ENCODE results near the gene ADGRD2. TPM values are rescaled to one million over a fixed set of nuclear protein-coding genes. Genes with fewer than 3 reads are reported as not detected.
"Not testable (repeated sequence)": the region's sequence is repeated elsewhere in the genome, so short reads cannot be mapped to it uniquely, and the experiment has no call there.

The ADGRD2 gene
- total and polyA plus RNA-seq, 2 donors, result not detected

DNA sequence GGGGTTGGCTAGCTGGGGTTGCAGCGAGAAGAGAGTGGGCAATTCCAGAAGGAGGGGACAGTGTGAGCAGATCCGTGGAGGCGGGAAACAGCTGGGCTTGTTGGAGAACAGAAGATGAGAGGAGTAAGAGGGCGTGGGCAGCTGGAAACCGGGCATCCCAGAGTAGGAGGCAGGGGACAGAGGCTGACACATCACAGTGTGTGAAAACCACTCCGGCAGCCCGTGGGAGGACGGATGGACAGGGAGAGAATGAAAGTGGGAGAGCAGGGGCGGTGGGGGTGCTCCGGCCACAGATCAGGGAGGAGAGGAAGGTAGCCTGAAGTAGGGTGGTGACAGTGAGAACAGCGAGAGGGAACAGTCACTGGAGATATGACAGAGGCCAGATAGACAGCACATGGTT, 26.7 kb upstream of the ADGRD2 start:
- no peak overlapping the region for H3K27ac ChIP-seq (ENCODE audit: low read depth)
- WGBS, result 45% methylated on average over 11 of the region's 11 CpGs

DNA sequence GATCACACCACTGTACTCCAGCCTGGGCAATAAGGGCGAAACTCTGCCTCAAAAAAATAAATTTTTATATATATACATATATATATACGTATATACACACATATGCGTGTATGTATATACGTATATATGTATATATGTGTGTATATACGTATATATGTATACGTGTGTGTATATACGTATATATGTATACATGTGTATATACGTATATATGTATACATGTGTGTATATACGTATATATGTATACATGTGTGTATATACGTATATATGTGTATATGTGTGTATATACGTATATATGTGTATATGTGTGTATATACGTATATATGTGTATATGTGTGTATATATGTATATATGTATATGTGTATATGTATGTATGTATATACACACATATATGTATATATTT, 24.5 kb upstream of the ADGRD2 start:
- 75% methylated on average over 12 of the region's 12 CpGs for WGBS
- not testable (repeated sequence) for H3K4me3 ChIP-seq (ENCODE audit: low read depth, low read length); DNase-seq (ENCODE audit: extremely low spot score); H3K4me1 ChIP-seq (ENCODE audit: insufficient read depth); H3K36me3 ChIP-seq (ENCODE audit: insufficient read depth); H3K27ac ChIP-seq (ENCODE audit: low read depth)

More for the DNA sequence above, 26.7 kb upstream of the ADGRD2 start:
- Histone ChIP-seq H3K4me3 (ENCODE audit: low read depth, low read length) (no peak overlapping the region), H3K4me1 (ENCODE audit: insufficient read depth) (no peaks in the 10 kb centered on the region), H3K36me3 (ENCODE audit: insufficient read depth) (no peaks in the 10 kb centered on the region)
- DNase-seq (ENCODE audit: extremely low spot score), result no peak

DNA sequence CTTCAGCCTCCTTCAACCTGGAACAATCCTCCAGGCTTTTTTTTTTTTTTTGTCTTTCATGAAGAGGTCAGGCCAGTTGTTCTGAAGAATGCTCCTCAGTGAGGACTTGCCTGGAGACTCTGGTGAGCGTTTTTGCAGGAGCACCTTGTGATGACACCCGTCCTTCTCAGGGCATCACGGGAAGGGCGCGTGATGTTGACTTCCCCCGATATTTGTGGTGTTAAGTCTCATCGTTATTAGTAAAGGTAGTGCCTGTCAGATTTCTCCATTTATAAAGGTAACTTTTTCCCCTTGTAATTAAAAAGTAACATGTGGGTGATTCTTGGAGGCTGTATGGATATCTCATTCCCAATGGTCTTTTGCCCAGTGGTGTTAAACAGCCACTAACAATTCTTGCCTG, 23.9 kb upstream of the ADGRD2 start:
- WGBS, result 92% methylated on average over 7 of the region's 7 CpGs
- H3K27ac ChIP-seq (ENCODE audit: low read depth), result no peak overlapping the region
- H3K36me3 ChIP-seq (ENCODE audit: insufficient read depth), result no peaks in the 10 kb centered on the region
- H3K4me3 ChIP-seq (ENCODE audit: low read depth, low read length), result no peak overlapping the region
- H3K4me1 ChIP-seq (ENCODE audit: insufficient read depth), result no peaks in the 10 kb centered on the region
- no peak for DNase-seq (ENCODE audit: extremely low spot score)

DNA sequence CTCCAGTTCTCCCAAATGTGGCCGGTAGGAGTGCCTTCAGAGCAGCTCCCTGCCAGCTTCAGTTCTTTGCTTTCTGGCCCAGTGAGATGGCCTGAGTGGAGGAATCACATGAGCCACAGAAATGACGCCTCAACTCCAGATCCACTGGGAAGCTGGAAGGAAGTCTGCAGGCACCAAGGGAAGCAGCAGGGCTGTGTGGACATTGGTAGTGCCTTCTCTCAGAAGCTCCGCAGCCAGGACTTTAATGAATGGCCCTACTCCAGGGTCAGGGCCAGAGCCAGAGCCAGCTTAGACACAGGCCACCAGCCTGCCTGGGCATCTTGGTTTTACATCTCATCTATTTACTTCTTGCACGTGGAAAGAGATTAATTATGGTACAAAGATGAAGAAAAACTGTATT, 23.0 kb upstream of the ADGRD2 start:
- WGBS, result 54% methylated on average over 4 of the region's 4 CpGs
- H3K36me3 ChIP-seq (ENCODE audit: insufficient read depth), result no peaks in the 10 kb centered on the region

DNA sequence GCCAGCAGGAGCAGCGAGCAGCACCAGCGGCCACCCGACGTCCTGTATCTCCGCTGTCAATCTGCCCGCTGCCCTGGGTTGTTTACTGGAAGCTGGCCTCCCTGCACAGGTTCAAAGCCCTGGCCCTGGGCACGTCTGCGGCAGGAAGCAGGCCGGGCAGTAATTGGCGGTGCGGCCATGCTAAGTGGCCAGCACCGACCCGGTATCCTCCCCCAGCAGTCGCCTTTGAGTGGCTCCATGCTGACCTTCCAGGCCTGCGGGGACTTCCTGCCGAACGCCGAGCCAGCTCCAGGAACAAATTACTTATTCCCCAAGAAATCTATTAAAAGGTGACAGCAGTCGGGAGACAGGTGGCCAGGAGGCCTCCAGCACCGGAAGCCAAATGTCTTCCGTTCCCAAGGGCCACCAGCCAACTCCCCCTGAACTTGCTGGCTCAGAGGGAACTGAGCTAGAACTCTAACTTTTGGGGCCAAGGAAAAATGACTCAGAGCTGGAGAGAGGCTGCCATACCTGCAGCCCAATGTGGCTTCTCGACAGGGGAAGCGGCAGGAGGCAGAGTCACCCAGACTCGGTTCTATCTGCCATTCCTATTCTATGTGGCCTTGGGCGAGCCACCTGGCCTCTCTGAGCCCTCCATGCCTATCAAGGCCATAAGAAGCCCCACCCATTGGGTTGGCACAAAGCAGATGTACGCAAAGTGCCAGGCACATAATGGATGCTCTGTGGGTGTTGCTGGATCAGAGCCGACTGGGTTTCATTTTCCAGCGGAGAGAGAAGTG, 21.3 kb upstream of the ADGRD2 start:
- Histone ChIP-seq H3K4me1 (ENCODE audit: insufficient read depth) (no peaks in the 10 kb centered on the region), H3K36me3 (ENCODE audit: insufficient read depth) (no peaks in the 10 kb centered on the region), H3K27ac (ENCODE audit: low read depth) (no peak overlapping the region), H3K4me3 (ENCODE audit: low read depth, low read length) (no peak overlapping the region)
- no peak for DNase-seq (ENCODE audit: extremely low spot score)
- 64% methylated on average over 28 of the region's 28 CpGs for WGBS

More for the DNA sequence above, 23.0 kb upstream of the ADGRD2 start:
- no peaks in the 10 kb centered on the region for H3K4me1 ChIP-seq (ENCODE audit: insufficient read depth)
- H3K27ac ChIP-seq (ENCODE audit: low read depth), result no peak overlapping the region
- DNase-seq (ENCODE audit: extremely low spot score), result no peak
- H3K4me3 ChIP-seq (ENCODE audit: low read depth, low read length), result no peak overlapping the region

DNA sequence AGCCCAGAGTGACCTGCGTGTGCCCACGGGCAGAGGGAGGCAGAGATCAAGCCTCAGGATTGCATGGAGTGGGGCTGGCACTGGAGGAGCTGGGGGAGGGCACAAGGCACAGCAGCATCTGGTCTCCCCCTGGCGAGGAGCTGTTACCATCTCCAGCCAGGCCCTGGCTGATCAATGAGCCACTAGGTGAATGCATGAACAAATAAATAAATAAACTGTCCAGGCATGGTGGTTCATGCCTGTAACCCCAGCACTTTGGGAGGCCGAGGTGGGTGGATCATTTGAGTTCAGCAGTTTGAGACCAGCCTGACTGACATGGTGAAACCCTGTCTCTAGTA, 20.8 kb upstream of the ADGRD2 start:
- WGBS, result 83% methylated on average over 4 of the region's 4 CpGs
- no peaks in the 10 kb centered on the region for H3K36me3 ChIP-seq (ENCODE audit: insufficient read depth)
- no peaks in the 10 kb centered on the region for H3K4me1 ChIP-seq (ENCODE audit: insufficient read depth)
- no peak overlapping the region for H3K27ac ChIP-seq (ENCODE audit: low read depth)
- H3K4me3 ChIP-seq (ENCODE audit: low read depth, low read length), result no peak overlapping the region
- no peak for DNase-seq (ENCODE audit: extremely low spot score)

DNA sequence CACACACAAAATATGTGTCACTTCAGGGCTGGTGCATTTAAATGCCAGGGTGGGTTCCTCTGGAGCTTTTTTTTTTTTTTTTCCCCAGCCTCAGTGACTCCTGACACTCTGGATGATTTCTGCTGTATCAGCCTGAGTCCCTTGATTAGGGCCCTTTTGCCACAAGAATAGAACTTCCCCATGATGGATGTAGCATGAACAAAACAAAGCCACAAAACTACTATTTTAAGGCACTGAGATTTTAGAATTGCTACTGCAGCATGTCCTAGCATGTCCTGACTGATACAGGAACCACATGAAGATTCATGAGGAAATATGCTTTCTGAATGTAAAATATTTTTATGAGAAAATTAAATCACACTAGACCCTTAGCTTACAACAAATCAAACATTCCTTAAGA, 13.9 kb upstream of the ADGRD2 start:
- Histone ChIP-seq H3K4me1 (ENCODE audit: insufficient read depth) (no peaks in the 10 kb centered on the region), H3K27ac (ENCODE audit: low read depth) (no peak overlapping the region), H3K36me3 (ENCODE audit: insufficient read depth) (no peaks in the 10 kb centered on the region), H3K4me3 (ENCODE audit: low read depth, low read length) (no peak overlapping the region)
- DNase-seq (ENCODE audit: extremely low spot score), result no peak

DNA sequence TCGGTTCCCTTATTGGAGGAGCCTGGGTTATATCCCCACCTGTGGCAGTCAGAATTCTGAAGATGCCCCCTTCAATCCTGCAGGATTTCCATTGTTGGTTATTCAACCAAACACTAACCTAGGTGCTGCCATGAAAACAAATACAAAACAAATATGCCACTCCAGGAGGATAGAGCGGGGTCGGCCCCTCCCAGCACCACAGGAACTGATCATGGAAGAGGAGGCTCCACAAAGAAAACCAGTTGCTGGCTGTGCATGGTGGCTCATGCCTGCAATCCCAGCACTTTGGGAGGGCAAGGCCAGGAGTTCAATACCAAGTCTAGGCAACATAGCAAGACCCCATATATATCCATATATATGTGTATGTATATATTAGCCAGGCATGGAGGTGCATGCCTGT, 13.2 kb upstream of the ADGRD2 start:
- Histone ChIP-seq H3K4me3 (ENCODE audit: low read depth, low read length) (no peak overlapping the region), H3K36me3 (ENCODE audit: insufficient read depth) (no peaks in the 10 kb centered on the region), H3K27ac (ENCODE audit: low read depth) (no peak overlapping the region), H3K4me1 (ENCODE audit: insufficient read depth) (no peaks in the 10 kb centered on the region)
- no peak for DNase-seq (ENCODE audit: extremely low spot score)
- WGBS, result 93% methylated on average over 3 of the region's 3 CpGs

DNA sequence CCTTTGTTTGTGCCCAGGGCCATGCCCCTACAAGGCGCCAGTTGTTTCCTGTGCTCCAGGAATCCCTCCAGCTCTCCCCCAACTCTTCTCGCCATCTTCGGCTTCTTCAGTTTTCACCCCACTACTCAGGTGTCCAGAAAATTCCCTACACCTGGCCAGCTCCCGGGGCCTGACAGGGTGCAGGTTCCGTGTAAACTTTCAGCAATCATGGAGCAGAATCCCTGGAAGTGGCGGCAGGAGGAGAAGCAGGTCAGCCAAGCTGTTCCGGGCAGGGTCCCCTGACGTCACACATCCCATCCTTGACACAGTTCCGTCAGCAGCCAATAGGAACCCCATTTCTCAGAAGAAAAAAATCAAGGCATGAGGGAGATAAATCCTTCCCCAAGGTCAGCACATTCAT, 12.2 kb upstream of the ADGRD2 start:
- H3K27ac ChIP-seq (ENCODE audit: low read depth), result no peak overlapping the region
- DNase-seq (ENCODE audit: extremely low spot score), result no peak
- no peaks in the 10 kb centered on the region for H3K4me1 ChIP-seq (ENCODE audit: insufficient read depth)
- H3K4me3 ChIP-seq (ENCODE audit: low read depth, low read length), result no peak overlapping the region
- 86% methylated on average over 9 of the region's 9 CpGs for WGBS
- no peaks in the 10 kb centered on the region for H3K36me3 ChIP-seq (ENCODE audit: insufficient read depth)

DNA sequence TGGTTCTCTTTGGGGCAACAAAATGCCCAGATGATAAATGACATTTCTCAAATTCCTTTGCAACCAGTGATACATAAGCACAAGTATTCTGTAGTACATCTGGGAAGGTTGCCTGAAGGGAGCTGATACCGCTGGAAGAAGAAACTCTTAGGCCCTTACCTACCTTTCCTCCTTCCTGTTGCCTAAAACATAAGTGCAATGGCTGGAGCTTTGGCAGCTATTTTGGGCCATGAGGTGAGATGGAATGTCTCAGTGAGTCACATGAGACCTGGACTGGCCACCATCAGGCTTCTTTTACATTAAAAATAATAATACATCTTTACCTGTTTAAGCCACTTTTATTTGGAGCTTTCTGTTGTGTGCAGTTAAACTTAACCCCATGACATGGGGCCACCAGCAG, 11.2 kb upstream of the ADGRD2 start:
- DNase-seq (ENCODE audit: extremely low spot score), result no peak
- Histone ChIP-seq H3K4me1 (ENCODE audit: insufficient read depth) (no peaks in the 10 kb centered on the region), H3K27ac (ENCODE audit: low read depth) (no peak overlapping the region), H3K36me3 (ENCODE audit: insufficient read depth) (no peaks in the 10 kb centered on the region), H3K4me3 (ENCODE audit: low read depth, low read length) (no peak overlapping the region)
- WGBS, result 91% methylated on average over 1 of the region's 1 CpG

DNA sequence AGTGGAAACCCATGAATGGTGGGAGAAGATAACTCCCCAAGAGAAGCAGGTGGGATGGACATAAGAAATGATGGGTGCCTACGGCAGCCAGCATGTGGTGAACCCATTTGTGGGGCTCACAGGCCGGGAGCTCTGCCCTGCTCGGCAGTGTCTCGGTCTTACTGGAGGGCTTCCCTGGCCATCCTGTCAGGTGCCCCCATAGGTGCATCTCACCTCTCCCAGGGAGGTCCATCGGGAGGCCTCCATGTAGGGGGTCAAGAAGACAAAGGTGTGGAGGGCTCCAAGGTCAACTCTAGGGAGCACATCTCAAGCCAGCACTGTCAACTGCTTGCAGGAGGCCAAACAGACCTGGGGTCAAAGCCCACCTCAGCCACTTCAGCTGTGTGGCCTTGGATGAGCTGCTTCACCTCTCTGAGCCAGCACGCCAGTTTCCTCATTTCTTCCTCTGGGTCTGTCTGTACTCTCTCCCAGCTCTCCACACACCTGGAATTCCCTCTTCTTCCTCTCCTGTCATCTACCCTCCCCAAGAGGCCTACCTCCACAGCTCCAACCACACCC, 10.5 kb upstream of the ADGRD2 start:
- no peak for DNase-seq (ENCODE audit: extremely low spot score)
- 88% methylated on average over 6 of the region's 6 CpGs for WGBS
- no peaks in the 10 kb centered on the region for H3K4me1 ChIP-seq (ENCODE audit: insufficient read depth)
- no peaks in the 10 kb centered on the region for H3K36me3 ChIP-seq (ENCODE audit: insufficient read depth)
- no peak overlapping the region for H3K4me3 ChIP-seq (ENCODE audit: low read depth, low read length)
- H3K27ac ChIP-seq (ENCODE audit: low read depth), result no peak overlapping the region

DNA sequence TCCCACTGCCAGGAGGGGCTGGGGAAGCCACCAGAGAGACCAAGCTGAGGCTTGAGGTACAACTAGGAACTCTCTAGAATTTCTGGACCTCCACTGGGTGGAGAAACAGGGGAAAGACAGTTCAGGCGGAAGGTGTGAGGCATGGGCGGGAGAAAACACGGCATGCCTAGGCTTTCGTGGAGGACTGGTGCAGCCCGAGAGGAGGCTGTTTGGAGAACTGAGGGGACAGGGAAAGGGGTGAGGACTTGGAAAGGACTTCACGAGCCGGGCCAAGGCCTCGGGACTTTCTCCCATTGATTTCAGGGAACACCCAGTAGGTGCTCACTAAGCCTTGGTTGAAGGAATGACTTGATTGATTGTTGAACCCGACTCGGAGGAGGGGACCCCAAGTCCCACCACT, 9.5 kb upstream of the ADGRD2 start:
- no peak for DNase-seq (ENCODE audit: extremely low spot score)
- Histone ChIP-seq H3K4me3 (ENCODE audit: low read depth, low read length) (no peak overlapping the region), H3K4me1 (ENCODE audit: insufficient read depth) (no peaks in the 10 kb centered on the region), H3K36me3 (ENCODE audit: insufficient read depth) (no peaks in the 10 kb centered on the region), H3K27ac (ENCODE audit: low read depth) (no peak overlapping the region)
- 74% methylated on average over 10 of the region's 10 CpGs for WGBS

DNA sequence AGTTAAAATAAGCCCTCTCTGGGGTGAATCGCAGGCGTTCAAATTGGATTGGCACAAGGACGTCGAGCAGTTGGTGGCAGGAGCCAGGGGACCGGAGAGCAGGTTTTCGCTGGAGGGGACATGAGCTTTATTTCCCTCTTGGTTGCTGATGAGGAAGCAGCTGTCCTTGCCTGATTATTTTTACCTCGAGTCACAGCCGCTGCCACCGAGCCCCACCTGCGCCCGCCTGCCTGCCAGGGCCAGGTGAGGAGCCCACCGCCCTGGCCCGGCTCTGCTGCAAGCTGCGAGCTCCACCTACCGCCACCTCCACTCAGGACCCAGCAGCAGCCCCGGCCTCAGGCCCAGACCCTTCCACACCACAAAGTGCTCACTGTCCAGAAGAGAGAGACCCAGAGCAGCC, 9.0 kb upstream of the ADGRD2 start:
- H3K27ac ChIP-seq (ENCODE audit: low read depth), result no peak overlapping the region
- H3K4me1 ChIP-seq (ENCODE audit: insufficient read depth), result no peaks in the 10 kb centered on the region
- DNase-seq (ENCODE audit: extremely low spot score), result no peak
- WGBS, result 74% methylated on average over 16 of the region's 16 CpGs
- H3K4me3 ChIP-seq (ENCODE audit: low read depth, low read length), result no peak overlapping the region
- H3K36me3 ChIP-seq (ENCODE audit: insufficient read depth), result no peaks in the 10 kb centered on the region

DNA sequence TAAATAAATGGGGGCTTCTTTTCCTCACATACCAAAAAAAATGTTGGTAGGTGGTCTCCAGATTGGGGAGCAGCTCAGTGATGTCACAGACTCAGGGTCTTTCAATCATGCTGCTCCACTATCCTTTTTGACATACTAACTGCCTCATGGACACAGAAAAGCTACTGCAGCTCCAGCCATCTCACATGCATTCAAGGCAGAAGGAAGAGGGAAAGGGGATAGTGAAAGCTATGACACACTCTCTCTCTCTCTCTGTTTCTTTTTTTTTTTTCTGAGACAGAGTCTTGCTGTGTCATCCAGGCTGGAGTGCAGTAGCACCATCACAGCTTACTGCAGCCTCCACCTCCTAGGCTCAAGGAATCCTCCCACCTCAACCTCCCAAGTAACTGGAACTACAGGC, 7.9 kb upstream of the ADGRD2 start:
- Histone ChIP-seq H3K4me1 (ENCODE audit: insufficient read depth) (no peaks in the 10 kb centered on the region), H3K27ac (ENCODE audit: low read depth) (no peak overlapping the region), H3K36me3 (ENCODE audit: insufficient read depth) (no peaks in the 10 kb centered on the region), H3K4me3 (ENCODE audit: low read depth, low read length) (no peak overlapping the region)
- no peak for DNase-seq (ENCODE audit: extremely low spot score)

DNA sequence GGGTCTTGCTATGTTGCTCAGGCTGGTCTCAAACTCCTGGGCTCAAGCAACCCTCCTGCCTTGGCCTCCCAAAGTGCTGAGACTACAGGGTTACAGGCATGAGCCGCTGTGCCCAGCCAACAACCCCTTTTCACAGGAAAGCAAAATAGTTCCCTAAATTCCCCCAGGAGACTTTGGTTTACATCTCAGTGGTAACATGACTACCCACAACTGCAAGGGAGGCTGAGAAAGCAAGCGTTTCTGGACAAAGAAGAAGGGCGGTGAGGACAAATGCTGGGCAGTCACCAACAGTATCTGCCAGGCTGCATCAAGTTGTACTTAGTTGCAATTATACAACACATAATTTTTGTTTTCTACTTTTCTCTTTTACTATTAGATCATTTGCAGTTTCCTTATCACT, 7.4 kb upstream of the ADGRD2 start:
- Histone ChIP-seq H3K36me3 (ENCODE audit: insufficient read depth) (no peaks in the 10 kb centered on the region), H3K4me3 (ENCODE audit: low read depth, low read length) (no peak overlapping the region), H3K27ac (ENCODE audit: low read depth) (no peak overlapping the region), H3K4me1 (ENCODE audit: insufficient read depth) (no peaks in the 10 kb centered on the region)
- no peak for DNase-seq (ENCODE audit: extremely low spot score)
- 73% methylated on average over 3 of the region's 3 CpGs for WGBS
